K562 (cell line): ENCODE data around the gene ABHD16A. TPM values are rescaled to one million over a fixed set of nuclear protein-coding genes. Genes with fewer than 3 reads are reported as not detected.

Experiments used
- ATAC-seq: fragments of 200-7000 bp; cut with Tn5 transposase; 3 replicates; pipeline ENCODE4 v1.9.1; 2020; ENCODE audit warnings: moderate library complexity
- BruUV-seq: library from RNA; stranded (reverse); fragments of 400-500 nt; replicated peaks from 2 replicates; lab custom pipeline; 2021; lab: Mats Ljungman, UMichigan
- CTCF ChIA-PET: fragments of 300-600 bp; formaldehyde crosslinking; extraction: SDS; loops from one replicate; lab custom pipeline; 2021; ENCODE audit warnings: low intra/inter-chr PET ratio; lab: Yijun Ruan, JAX
- POLR2A ChIA-PET: fragments of 300-600, 350-650 bp; sonication (Branson Sonifier 250); formaldehyde crosslinking; extraction: SDS; loops from one replicate; lab custom pipeline; 2021; ENCODE audit warnings: antibody characterized with exemption, inconsistent platforms; lab: Yijun Ruan, JAX
- DNase-seq, 4 experiments: peaks; one replicate each; pipeline versions ENCODE4 v3.0.0 to v3.0.0-alpha.2; 2011 to 2018; ENCODE audit warnings: low spot score in 3 of 4, mixed read lengths in 3 of 4; ENCODE audit errors: extremely low read depth in 1 of 4
- FAIRE-seq: peaks from 2 replicates; lab custom pipeline; 2011; peaks lifted over from hg19 to GRCh38; lab: Jason Lieb, UNC
- H2AFZ ChIP-seq: 2 replicates; pipeline ENCODE4 v1.6.0; 2011; ENCODE audit warnings: low read depth, low read length, control low read depth, inconsistent platforms
- H3K27ac ChIP-seq: fragments of 200-600 bp; 3 replicates; pipeline ENCODE4 v1.8.0; 2011; ENCODE audit warnings: low read depth, mild to moderate bottlenecking, control low read depth, inconsistent platforms, low read length, moderate library complexity, mixed read lengths; ENCODE audit errors: extremely low read depth
- H3K27me3 ChIP-seq, 2 experiments: fragments of 300-600 bp in 1 of 2; 2 replicates in 1 of 2; 3 replicates in 1 of 2; pipeline versions ENCODE4 v1.6.0 to v1.8.0; 2011; ENCODE audit warnings: inconsistent platforms in 2 of 2, low read length in 2 of 2, mild to moderate bottlenecking in 1 of 2, mixed read lengths in 1 of 2, moderate library complexity in 1 of 2; ENCODE audit not compliant: control insufficient read depth in 2 of 2, insufficient read depth in 2 of 2
- H3K36me3 ChIP-seq: fragments of 300-600 bp; 3 replicates; pipeline ENCODE4 v1.8.0; 2011; ENCODE audit warnings: mild to moderate bottlenecking, low read length, inconsistent platforms; ENCODE audit not compliant: control insufficient read depth, insufficient read depth
- H3K4me1 ChIP-seq, 2 experiments: fragments of 200-600 bp in 1 of 2; replicated peaks in 1 of 2; 2 replicates in 1 of 2; 3 replicates in 1 of 2; pipeline versions ENCODE4 v1.5.1 to v1.8.0; 2011; ENCODE audit warnings: inconsistent platforms in 2 of 2, low read length in 2 of 2, mild to moderate bottlenecking in 1 of 2, mixed read lengths in 1 of 2, moderate library complexity in 1 of 2; ENCODE audit not compliant: control insufficient read depth in 2 of 2, insufficient read depth in 2 of 2
- H3K4me2 ChIP-seq: 2 replicates; pipeline ENCODE4 v1.6.1; 2011; ENCODE audit warnings: low read length, control low read depth, inconsistent platforms, mixed read lengths; ENCODE audit not compliant: insufficient read depth
- H3K4me3 ChIP-seq: fragments of 200-600 bp; sonication (generic), shearing (Covaris generic); 2 replicates; pipeline ENCODE4 v1.5.1; 2016; ENCODE audit warnings: control low read depth, inconsistent platforms
- H3K79me2 ChIP-seq: fragments of 200-600 bp; 3 replicates; pipeline ENCODE4 v1.8.0; 2011; ENCODE audit warnings: low read length, inconsistent platforms; ENCODE audit not compliant: control insufficient read depth, insufficient read depth
- H3K9ac ChIP-seq, 2 experiments: 2 replicates each; pipeline versions ENCODE4 v1.6.0 to v1.6.1; 2011; ENCODE audit warnings: low read depth in 2 of 2, low read length in 2 of 2, control low read depth in 1 of 2, inconsistent platforms in 1 of 2, mild to moderate bottlenecking in 1 of 2, mixed read lengths in 1 of 2; ENCODE audit not compliant: insufficient read depth in 1 of 2
- H3K9me1 ChIP-seq: one replicate; pipeline ENCODE4 v1.6.0; 2011; ENCODE audit warnings: inconsistent platforms, mild to moderate bottlenecking, low read length, moderate library complexity; ENCODE audit not compliant: control insufficient read depth, insufficient read depth
- H3K9me3 ChIP-seq: replicated peaks from 2 replicates; pipeline ENCODE4 v1.5.1; 2011; ENCODE audit warnings: low read depth, low read length, inconsistent platforms; ENCODE audit not compliant: control insufficient read depth, insufficient read depth
- H4K20me1 ChIP-seq: replicated peaks from 2 replicates; pipeline ENCODE4 v1.6.1; 2011; ENCODE audit warnings: low read length, inconsistent platforms, mixed read lengths; ENCODE audit not compliant: control insufficient read depth, insufficient read depth
- CEBPG ChIP-seq, 3 experiments: fragments of 200-800 bp in 1 of 3; sonication (Bioruptor generic) in 1 of 3; sonication (generic) in 1 of 3; formaldehyde crosslinking in 1 of 3; IDR thresholded peaks in 2 of 3; conservative IDR thresholded peaks in 1 of 3; 2 replicates each; pipeline versions ENCODE4 v1.6.1 to v1.8.0; 2016 to 2022; ENCODE audit warnings: missing compliant biosample characterization in 2 of 3, missing genetic modification characterization in 2 of 3, mild to moderate bottlenecking in 1 of 3, missing genetic modification reagents in 1 of 3
- CTBP1 ChIP-seq: fragments of 450-650 bp; IDR thresholded peaks from 2 replicates; pipeline ENCODE4 v1.6.1; 2016; ENCODE audit warnings: borderline replicate concordance
- KDM4B ChIP-seq, 2 experiments: fragments of 450-650 bp in 1 of 2; sonication (generic) in 1 of 2; IDR thresholded peaks; 2 replicates each; pipeline ENCODE4 v1.6.1; 2016 to 2017; ENCODE audit warnings: borderline replicate concordance in 2 of 2, antibody characterized with exemption in 1 of 2, low read depth in 1 of 2, mild to moderate bottlenecking in 1 of 2
- LCOR ChIP-seq: sonication (generic); formaldehyde crosslinking; IDR thresholded peaks from 2 replicates; pipeline ENCODE4 v1.8.0; 2022; ENCODE audit warnings: mild to moderate bottlenecking, missing genetic modification reagents
- PTTG1 ChIP-seq: fragments of 450-650 bp; IDR thresholded peaks from 2 replicates; pipeline ENCODE4 v1.6.1; 2016; ENCODE audit warnings: low read depth, mild to moderate bottlenecking, missing genetic modification characterization, missing compliant biosample characterization
- SMAD1 ChIP-seq: fragments of 150-350 bp; IDR thresholded peaks from 2 replicates; pipeline ENCODE4 v1.6.1; 2014; ENCODE audit warnings: low read length, low read depth; ENCODE audit not compliant: partially characterized antibody
- TEAD1 ChIP-seq, 2 experiments: fragments of 450-650 bp in 1 of 2; sonication (generic) in 1 of 2; formaldehyde crosslinking; IDR thresholded peaks; 2 replicates each; pipeline versions ENCODE4 v1.4.0 to v1.8.0; 2020 to 2022; ENCODE audit warnings: mild to moderate bottlenecking in 2 of 2, missing genetic modification reagents in 1 of 2
- U2AF1 ChIP-seq: fragments of 200-400 bp; formaldehyde crosslinking; optimal IDR thresholded peaks from 2 replicates; pipeline ENCODE3; 2017; ENCODE audit warnings: mild to moderate bottlenecking, low read depth, low read length, moderate library complexity
- XRCC5 ChIP-seq: fragments of 200-400 bp; formaldehyde crosslinking; IDR thresholded peaks from 2 replicates; pipeline ENCODE4 v1.6.1; 2017; ENCODE audit warnings: low read depth, mild to moderate bottlenecking, low read length
- ZNF121 ChIP-seq: sonication (generic); formaldehyde crosslinking; conservative IDR thresholded peaks from 2 replicates; pipeline ENCODE4 v1.8.0; 2022; ENCODE audit warnings: missing genetic modification reagents
- ZNF217 ChIP-seq: sonication (generic); formaldehyde crosslinking; IDR thresholded peaks from 2 replicates; pipeline ENCODE4 v1.8.0; 2022; ENCODE audit warnings: mild to moderate bottlenecking, missing genetic modification reagents
- ZNF311 ChIP-seq: fragments of 250-450 bp; sonication (Bioruptor Pico); IDR thresholded peaks from 2 replicates; pipeline ENCODE4 v1.4.0; 2020; ENCODE audit warnings: mild to moderate bottlenecking, moderate library complexity
- ZNF324 ChIP-seq: fragments of 250-450 bp; sonication (Bioruptor Pico); IDR thresholded peaks from 2 replicates; pipeline ENCODE4 v1.4.0; 2020; ENCODE audit warnings: mild to moderate bottlenecking
- ZNF57 ChIP-seq: fragments of 450-650 bp; formaldehyde crosslinking; IDR thresholded peaks from 2 replicates; pipeline ENCODE4 v1.4.0; 2020; ENCODE audit warnings: mild to moderate bottlenecking, moderate library complexity
- WGBS: fragments of 100-300 bp; shearing (Covaris generic); methylation state at CpG from one replicate; pipeline ENCODE4 v1.1.6; 2016; ENCODE audit warnings: low coverage, mixed read lengths; ENCODE audit not compliant: insufficient coverage; ENCODE audit errors: missing lambda C conversion rate; 5-methylcytosine and 5-hydroxymethylcytosine counted together
- in situ Hi-C: fragments of 300-500 bp; cut with MboI; formaldehyde crosslinking; loops from 4 replicates; pipeline ENCODE4 v1.15.0; 2018; ENCODE audit warnings: inconsistent platforms, mixed read lengths
- intact Hi-C: fragments of 100-400 bp; cut with micrococcal nuclease; formaldehyde crosslinking; loops from 2 replicates; pipeline ENCODE4 v1.14.2; 2022
- polyA plus RNA-seq, 8 experiments: library from polyadenylated mRNA; depleted of rRNA in 4 of 8; stranded (reverse) in 5 of 8; unstranded in 3 of 8; fragments of >200 nt; fragmentation: Nextera tagmentation in 2 of 8; fragmentation: Illumina TruSeq in 1 of 8; extraction: Ambion mirVana in 2 of 8; extraction: Trizol in 1 of 8; gene quantifications; 2 replicates each; pipeline versions ENCODE4 v1.2.1 to v1.2.3, GENCODE V29; 2011 to 2014; ENCODE audit warnings: inconsistent platforms in 1 of 8, missing spikeins in 1 of 8
- total RNA-seq, 7 experiments: library from RNA; depleted of rRNA in 6 of 7; stranded (reverse); fragments of >200 nt in 6 of 7; fragmentation: Illumina TruSeq in 2 of 7; extraction: Trizol in 2 of 7; gene quantifications; 2 replicates each; pipeline versions ENCODE4 v1.2.1 to v1.2.3, GENCODE V29; 2011 to 2021; ENCODE audit warnings: low replicate concordance in 1 of 7
- TF ChIP-seq, protein P1 (sequence below): fragments of 450-650 bp; formaldehyde crosslinking; IDR thresholded peaks from 2 replicates; pipeline ENCODE4 v1.4.0; 2020; ENCODE audit warnings: mild to moderate bottlenecking, moderate library complexity
- TF ChIP-seq, protein P2 (sequence below): IDR thresholded peaks from 3 replicates; pipeline ENCODE4 v1.6.1; 2011; ENCODE audit warnings: borderline replicate concordance, mild to moderate bottlenecking; ENCODE audit not compliant: insufficient read length, insufficient read depth
- TF ChIP-seq, protein P3 (sequence below): fragments of 250-450 bp; sonication (Bioruptor Pico); IDR thresholded peaks from 2 replicates; pipeline ENCODE4 v1.4.0; 2020

Gene ABHD16A
- total and polyA plus RNA-seq, 9 of the 15 experiments (the other 6 are each of a cell fraction or from before 2014, with no cell fraction given): 25.8 to 120 (median 81.6) TPM

DNA sequence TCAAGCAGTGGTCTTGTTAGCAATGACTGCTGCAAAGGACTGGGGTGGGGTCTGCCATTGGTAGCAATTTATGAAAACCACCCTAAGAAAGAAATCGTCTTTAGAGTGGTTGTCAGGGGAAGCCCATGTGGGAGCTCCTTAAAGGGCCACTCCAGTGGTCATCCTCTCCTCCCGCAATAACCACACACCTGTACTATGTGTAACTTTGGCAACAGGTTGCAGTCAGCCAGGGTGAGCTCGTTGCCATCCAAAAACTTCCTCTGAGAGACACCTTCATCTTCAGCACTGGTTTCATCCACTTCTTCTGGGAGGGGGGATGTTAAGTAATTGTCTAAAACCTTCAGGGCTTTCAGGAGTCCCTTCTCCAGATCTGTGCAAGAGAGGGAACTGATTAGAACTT, 28.9 kb upstream of the ABHD16A start (continued):
- TF ChIP-seq KDM4B (IDR thresholded peaks at IDR 0.05; ENCODE audit: borderline replicate concordance in 2 of 2, low read depth in 1 of 2) (no peak), PTTG1 (tag) (no peak), TEAD1 (CRISPR knock-in tag; IDR thresholded peaks at IDR 0.05) (0 out of 4 replicates have a peak, but pooled peaks of 1 of the 2 experiments have one; percentile 22), ZNF324 (CRISPR knock-in tag) (no peak)

DNA sequence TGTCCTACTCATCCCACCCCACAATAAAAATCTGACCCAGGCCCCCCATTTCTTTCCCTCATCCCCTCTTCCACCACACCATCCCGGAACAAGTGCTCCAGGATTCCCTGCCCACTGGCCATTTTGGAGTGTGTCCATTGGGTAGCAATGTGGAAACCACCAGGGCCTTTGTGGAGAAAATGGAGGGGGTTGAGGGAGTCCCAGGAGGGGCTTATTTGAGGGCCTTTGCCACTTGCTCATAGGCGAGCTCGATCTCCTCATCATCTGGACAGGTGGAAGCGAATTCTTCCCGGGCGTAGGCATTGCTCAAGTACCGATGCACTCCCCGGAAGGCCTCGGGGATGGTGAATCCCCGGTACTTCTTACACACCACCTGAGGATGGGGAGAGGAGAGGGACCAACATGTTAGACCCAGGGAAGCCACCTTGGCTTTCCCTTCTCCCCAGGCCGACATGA, 27.5 kb upstream of the ABHD16A start:
- 60% methylated on average over 11 of the region's 11 CpGs for WGBS
- peak overlapping the region; percentile 65; the same call in 1 of the 2 replicates for H3K4me3 ChIP-seq
- H3K27me3 ChIP-seq: no peaks in the 10 kb centered on the region
- no peak for ATAC-seq
- in situ Hi-C loops: no loop called here
- no peak for FAIRE-seq
- ChIA-PET CTCF (no interaction called here), POLR2A (interaction anchor here (0.6 to 15.0 kb wide), 31 partner anchors 5 to 220 kb away, joined by 3 to 236 read pairs (median 5); partner anchors contain the start of genes ABHD16A, C6orf47, CLIC1 and CSNK2B)
- H3K9ac ChIP-seq: peak overlapping the region; percentile 17 to 58; a peak in 2 of 4 replicates
- H3K9me3 ChIP-seq: no peaks in the 10 kb centered on the region
- no peak overlapping the region for H2AFZ ChIP-seq
- H3K9me1 ChIP-seq: peaks cover 5% of the 10 kb centered on the region
- peaks cover 23% of the 10 kb centered on the region for H4K20me1 ChIP-seq
- H3K4me2 ChIP-seq: peak overlapping the region; percentile 94
- H3K27ac ChIP-seq: peak overlapping the region; percentile 75; the same call in 2 of the 3 replicates
- intact Hi-C loops: loop anchor here (10.0 kb wide), 1 partner anchor 244 kb away; the partner anchor contains the start of gene DXO
- no TSS peak for BruUV-seq
- peak in 1 of 4 experiments; percentile 58 for DNase-seq
- peaks cover 52% of the 10 kb centered on the region for H3K79me2 ChIP-seq
- peaks cover 80% of the 10 kb centered on the region for H3K36me3 ChIP-seq
- peaks cover 50 to 64% of the 10 kb centered on the region in 2 experiments for H3K4me1 ChIP-seq
- TF ChIP-seq SMAD1 (no peak), ZNF311 (CRISPR knock-in tag) (no peak), U2AF1 (no peak), CTBP1 (no peak), CEBPG (CRISPR knock-in tag; IDR thresholded peaks at IDR 0.05) (0 out of 2 replicates have a peak, but pooled peaks have one; percentile 1), CEBPG (tag; conservative IDR thresholded peaks at IDR 0.05 in 1 of 2, IDR thresholded peaks at IDR 0.05 in 1 of 2) (no peak), LCOR (CRISPR knock-in tag) (no peak), ZNF217 (CRISPR knock-in tag) (no peak), ZNF57 (CRISPR knock-in tag) (0 out of 2 replicates have a peak, but pooled peaks have one; percentile 61), XRCC5 (no peak), ZNF121 (CRISPR knock-in tag) (no peak)
- TF ChIP-seq, protein P1, sequence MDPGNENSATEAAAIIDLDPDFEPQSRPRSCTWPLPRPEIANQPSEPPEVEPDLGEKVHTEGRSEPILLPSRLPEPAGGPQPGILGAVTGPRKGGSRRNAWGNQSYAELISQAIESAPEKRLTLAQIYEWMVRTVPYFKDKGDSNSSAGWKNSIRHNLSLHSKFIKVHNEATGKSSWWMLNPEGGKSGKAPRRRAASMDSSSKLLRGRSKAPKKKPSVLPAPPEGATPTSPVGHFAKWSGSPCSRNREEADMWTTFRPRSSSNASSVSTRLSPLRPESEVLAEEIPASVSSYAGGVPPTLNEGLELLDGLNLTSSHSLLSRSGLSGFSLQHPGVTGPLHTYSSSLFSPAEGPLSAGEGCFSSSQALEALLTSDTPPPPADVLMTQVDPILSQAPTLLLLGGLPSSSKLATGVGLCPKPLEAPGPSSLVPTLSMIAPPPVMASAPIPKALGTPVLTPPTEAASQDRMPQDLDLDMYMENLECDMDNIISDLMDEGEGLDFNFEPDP (CRISPR knock-in tag): peak; percentile 71; the same call in 1 of the 2 replicates
- TF ChIP-seq, protein P2, sequence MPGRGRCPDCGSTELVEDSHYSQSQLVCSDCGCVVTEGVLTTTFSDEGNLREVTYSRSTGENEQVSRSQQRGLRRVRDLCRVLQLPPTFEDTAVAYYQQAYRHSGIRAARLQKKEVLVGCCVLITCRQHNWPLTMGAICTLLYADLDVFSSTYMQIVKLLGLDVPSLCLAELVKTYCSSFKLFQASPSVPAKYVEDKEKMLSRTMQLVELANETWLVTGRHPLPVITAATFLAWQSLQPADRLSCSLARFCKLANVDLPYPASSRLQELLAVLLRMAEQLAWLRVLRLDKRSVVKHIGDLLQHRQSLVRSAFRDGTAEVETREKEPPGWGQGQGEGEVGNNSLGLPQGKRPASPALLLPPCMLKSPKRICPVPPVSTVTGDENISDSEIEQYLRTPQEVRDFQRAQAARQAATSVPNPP: no peak
- TF ChIP-seq, protein P3, sequence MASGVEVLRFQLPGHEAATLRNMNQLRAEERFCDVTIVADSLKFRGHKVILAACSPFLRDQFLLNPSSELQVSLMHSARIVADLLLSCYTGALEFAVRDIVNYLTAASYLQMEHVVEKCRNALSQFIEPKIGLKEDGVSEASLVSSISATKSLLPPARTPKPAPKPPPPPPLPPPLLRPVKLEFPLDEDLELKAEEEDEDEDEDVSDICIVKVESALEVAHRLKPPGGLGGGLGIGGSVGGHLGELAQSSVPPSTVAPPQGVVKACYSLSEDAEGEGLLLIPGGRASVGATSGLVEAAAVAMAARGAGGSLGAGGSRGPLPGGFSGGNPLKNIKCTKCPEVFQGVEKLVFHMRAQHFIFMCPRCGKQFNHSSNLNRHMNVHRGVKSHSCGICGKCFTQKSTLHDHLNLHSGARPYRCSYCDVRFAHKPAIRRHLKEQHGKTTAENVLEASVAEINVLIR (CRISPR knock-in tag): no peak
